Endometrial microvascular endothelial cells (primary cell): ENCODE data around the gene CARD11. TPM values are rescaled to one million over a fixed set of nuclear protein-coding genes. Genes with fewer than 3 reads are reported as not detected.

Source experiments
- in situ Hi-C: cut with HindIII; loops from 2 replicates; pipeline ENCODE4 v1.10.0; 2017; ENCODE audit warnings: low sequenced_read_pairs, low pct_unique_long_range_greater_than_20kb; ENCODE audit errors: inconsistent ontology term
- total RNA-seq: library from RNA; depleted of rRNA; stranded (reverse); fragments of >200 nt; gene quantifications from one replicate; pipeline ENCODE4 v1.2.3, GENCODE V29; 2015; ENCODE audit errors: inconsistent ontology term

Gene CARD11
- total RNA-seq, 1 donor from 2014 or later, result 1.9 TPM

- in situ Hi-C loops, result no loop called here
Observed at GRCh38 chr7:2936891-2937580, 106.6 kb downstream of the CARD11 start.

- in situ Hi-C loops, result no loop called here
Observed at GRCh38 chr7:2936301-2936700, 107.4 kb downstream of the CARD11 start.

DNA sequence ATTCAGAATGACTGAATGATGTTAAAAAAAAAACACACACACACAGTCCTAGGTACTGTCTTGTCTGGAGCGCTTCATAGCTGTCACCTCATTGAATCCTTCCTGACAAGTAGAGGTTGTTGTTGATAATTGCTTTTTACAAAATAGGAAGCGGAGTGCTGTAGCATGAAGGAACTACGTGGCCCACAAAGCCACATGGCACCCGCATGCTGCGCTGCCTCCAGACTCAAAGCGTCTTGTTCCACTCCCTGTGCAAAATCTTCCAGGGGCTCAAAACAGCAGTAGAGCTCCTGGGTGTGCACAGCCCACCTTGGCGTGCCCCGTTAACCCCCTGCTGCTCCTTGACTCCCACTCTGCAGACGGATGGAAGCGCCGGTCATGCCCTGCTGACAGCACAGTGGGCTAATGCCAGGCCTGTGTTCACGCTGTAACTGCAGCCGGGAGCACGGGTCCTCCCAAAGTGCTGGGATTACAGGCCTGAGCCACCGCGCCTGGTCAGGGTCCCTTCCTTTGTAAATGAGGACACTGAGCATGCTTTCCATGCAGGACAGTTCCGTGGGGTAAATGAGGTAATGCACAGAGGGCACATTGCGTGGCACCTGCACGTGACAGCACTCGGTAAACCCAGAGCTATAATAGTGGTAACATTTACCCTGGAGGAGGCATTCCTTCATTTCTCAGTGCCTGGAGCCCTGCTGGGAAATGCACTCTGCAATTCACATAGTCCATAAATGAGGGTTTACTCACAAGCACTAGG lies 108.5 kb downstream of the CARD11 start:
- in situ Hi-C loops, result no loop called here

- in situ Hi-C loops, result no loop called here
Observed at GRCh38 chr7:2934211-2934731, 109.4 kb downstream of the CARD11 start.

DNA sequence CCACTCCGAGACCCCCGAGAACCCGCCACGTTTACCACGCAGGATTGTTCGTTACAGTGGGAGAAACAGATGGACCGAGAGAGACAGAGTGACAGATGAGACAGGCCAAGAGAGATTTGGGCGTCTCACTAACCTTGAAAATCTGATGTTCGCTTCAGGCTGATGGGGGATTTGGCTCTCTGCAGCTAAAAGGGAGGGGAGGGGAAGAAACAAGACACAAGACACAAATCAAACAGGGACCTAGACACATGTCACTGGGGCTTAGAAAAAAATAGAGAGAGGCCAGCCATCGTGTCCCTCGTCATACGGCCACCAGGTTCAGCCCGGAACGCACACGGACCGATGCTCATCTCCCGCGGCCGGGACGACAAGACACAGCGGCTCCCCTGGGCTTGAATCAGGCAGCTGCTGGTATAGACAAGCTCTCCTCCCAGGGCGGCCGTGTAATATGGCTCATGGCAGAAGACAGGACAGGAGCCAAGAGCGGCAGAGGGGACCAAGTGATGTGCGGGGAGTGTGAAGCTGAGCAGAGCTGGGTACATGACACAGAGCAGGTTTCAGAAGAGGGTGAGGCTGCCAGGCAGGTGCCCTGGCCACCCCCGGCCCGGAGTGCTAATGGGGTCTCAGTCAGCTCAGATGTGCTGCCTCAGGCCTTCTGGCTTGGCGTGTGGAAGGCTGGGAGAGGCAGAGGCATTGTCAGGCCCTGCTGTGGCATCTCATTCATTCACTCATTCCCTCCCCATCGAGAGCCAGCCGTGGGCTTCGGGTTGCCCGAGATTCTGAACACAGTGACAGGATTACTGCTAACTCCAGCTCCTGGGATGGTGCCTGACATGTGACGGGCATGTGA lies 111.0 kb downstream of the CARD11 start:
- in situ Hi-C loops, result no loop called here

- in situ Hi-C loops, result no loop called here
Observed at GRCh38 chr7:2931034-2931415, 112.6 kb downstream of the CARD11 start.

DNA sequence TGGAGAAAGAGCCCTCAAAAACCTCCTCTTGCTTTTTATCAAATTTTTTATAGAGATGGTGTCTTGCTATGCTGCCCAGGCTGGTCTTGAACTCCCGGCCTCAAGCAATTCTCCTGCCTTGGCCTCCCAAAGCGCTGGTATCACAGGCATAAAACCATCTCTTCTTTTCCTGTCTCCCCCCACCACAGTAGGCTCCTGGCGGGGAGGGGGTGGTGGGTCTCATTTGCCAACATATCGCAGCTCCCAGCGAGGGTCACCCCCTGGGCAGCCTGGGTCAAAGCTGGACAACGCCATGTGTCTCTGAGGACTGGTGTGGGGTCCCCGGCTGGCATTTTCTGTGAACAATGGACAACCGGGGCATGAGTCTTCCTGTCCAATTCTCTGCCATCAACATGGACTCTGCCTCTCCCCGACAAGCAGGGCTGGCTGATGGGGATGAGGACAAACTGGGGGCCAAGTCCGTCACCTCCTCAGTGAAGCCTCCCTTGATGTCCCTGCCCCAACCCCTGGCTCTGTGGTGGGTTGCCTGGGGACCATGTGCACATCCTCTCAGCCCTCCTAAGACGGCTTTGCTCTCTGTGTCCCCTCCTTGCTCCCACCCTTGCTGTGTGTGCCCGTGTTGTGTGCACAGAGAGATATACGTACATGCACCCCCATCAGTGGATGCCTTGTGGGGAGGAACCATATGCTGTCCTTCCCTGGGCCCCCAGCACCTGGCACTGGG lies 113.2 kb downstream of the CARD11 start:
- in situ Hi-C loops, result no loop called here

GRCh38 chr7:2929321-2930201 lies 114.1 kb downstream of the CARD11 start:
- in situ Hi-C loops, result no loop called here

DNA sequence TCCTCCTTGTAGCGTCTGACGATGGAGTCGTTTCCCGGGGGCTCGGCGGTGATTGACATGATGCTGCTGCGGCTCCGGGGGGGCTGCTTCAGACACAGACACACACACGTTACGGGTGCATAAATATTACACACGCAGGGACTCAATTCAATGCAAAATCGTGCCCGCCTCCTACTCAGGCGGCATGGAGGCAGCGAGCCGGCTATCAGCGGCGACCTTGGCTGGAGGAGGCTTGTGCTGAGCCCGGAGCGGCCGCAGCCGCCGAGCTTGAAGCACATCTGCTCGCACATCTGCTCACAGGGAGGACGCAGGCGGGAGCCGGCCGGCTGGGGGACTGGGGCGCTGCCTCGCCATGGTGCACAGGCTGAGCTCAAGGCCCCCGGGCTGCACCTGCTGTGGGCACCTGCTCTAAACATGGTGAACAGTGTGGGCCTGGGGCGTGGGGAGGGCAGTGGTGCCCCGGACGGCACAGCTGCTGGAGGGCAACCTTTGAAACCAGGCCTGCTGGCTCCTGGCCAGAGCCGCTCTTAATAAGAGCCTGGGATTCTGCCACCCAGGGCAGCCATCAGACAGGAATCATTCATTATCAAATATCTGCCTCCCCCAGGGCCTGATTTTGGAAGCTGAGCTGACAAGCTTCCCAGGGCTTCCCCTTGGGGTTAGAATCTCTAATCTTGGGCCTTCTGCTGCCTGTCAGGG lies 114.9 kb downstream of the CARD11 start:
- in situ Hi-C loops, result no loop called here

DNA sequence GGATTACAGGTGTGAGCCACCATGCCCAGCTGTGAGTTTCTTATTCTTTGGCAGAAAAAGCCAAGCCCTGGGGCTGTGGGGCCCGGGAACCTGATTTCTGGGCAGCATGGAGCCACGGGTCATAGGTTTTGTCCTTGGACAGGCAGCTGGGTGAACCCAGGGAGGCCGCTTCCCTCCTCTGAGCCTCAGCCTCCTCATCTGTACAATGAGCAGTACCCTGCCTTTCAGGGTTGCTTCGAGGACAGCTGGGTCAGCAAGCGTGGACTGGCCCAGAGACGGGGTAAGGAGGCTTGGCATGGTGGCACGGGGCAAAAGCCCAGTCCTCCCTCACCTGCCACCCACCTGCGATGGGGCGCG lies 115.4 kb downstream of the CARD11 start:
- in situ Hi-C loops, result no loop called here

- in situ Hi-C loops, result no loop called here
Observed at GRCh38 chr7:2927592-2927991, 116.1 kb downstream of the CARD11 start.

DNA sequence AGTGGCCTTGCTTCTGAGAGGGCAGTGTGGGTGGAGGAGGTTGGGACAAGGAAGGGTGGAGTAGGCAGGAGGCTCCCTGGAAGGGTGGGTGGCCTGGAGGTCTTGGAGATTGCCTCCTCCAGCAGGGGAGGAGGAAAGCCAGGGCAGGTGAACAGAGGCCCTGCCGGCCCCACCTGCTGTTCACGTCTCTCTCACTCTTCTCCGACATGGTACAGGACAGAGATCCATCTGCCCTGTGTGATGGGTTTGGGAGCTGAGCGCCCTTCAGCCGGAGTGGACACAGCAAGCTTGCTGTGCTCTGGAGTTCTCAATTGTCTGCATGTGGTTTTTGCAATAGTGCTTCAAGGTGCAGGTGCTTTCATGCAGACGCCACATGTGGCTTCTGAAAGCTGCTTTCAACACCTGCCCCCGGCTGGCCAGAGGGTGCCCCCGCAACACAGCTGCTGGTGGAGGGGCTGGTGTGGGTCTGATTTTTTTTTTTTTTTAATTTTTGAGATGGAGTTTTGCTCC lies 116.7 kb downstream of the CARD11 start:
- in situ Hi-C loops, result no loop called here

- in situ Hi-C loops, result no loop called here
Observed at GRCh38 chr7:2926120-2926895, 117.4 kb downstream of the CARD11 start.

- in situ Hi-C loops, result no loop called here
Observed at GRCh38 chr7:2924866-2925840, 118.5 kb downstream of the CARD11 start.

DNA sequence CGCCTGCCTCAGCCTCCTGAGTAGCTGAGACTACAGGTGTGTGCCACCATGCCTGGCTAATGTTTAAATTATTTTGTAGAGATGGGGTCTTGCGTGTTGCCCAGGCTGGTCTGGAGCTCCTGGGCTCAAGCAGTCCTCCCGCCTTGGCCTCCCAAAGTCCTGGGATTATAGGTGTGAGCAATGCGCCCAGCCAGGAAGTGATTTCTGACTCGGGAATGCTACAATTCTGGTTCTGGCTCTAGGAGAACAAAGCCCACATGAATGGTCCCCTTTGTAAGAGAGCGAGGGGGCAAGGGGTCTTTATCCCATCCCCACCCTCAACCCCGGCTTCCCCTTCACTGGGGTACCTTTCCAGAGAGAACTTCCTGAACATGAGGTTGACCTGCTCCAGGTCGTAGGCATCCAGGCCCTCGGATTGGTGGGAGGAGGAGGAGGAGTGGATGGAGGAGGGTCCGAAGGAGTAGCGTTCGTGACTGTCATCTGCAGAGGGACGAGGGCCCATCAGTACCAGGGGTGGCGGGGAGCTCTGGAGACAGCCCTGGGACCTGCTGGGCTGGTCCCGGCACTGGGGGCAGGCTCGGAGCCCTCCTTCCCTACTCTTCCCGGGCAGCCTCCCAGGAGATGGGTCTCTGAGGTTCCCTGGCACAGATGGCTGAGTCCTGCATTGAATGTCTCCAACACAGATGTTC lies 119.6 kb downstream of the CARD11 start:
- in situ Hi-C loops, result no loop called here
